Caco-2 (cell line): ENCODE results near the gene ZMAT3. TPM values are rescaled to one million over a fixed set of nuclear protein-coding genes. Genes with fewer than 3 reads are reported as not detected.

Source experiments
- BruUV-seq: library from RNA; stranded (reverse); fragments of 400-500 nt; replicated peaks from 2 replicates; lab custom pipeline; 2021; lab: Mats Ljungman, UMichigan
- CTCF ChIA-PET: fragments of 300-600 bp; sonication (Branson Sonifier 250); formaldehyde crosslinking; loops from one replicate; lab custom pipeline; 2022; ENCODE audit warnings: antibody characterized with exemption; lab: Charles Lee
- POLR2A ChIA-PET: fragments of 300-600 bp; sonication (Branson Sonifier 250); formaldehyde crosslinking; loops from one replicate; lab custom pipeline; 2022; ENCODE audit warnings: antibody characterized with exemption; lab: Charles Lee
- DNase-seq, 2 experiments: peaks; one replicate each; pipeline versions ENCODE4 v3.0.0 to v3.0.0-alpha.2; 2020 to 2022
- H3K27me3 ChIP-seq: replicated peaks from 2 replicates; pipeline ENCODE4 v1.6.0; 2011; ENCODE audit warnings: low read length; ENCODE audit not compliant: control insufficient read depth, insufficient read depth
- H3K36me3 ChIP-seq: 2 replicates; pipeline ENCODE4 v1.5.1; 2011; ENCODE audit warnings: low read length; ENCODE audit not compliant: control insufficient read depth, insufficient read depth
- H3K4me1 ChIP-seq: fragments of 250-450 bp; sonication (Bioruptor Pico); 2 replicates; pipeline ENCODE4 v1.5.1; 2020; ENCODE audit warnings: mild to moderate bottlenecking
- H3K4me3 ChIP-seq: 2 replicates; pipeline ENCODE4 v1.5.1; 2011; ENCODE audit warnings: low read depth, mild to moderate bottlenecking, control low read depth, low read length
- H3K9me3 ChIP-seq: fragments of 250-450 bp; sonication (Bioruptor Pico); 2 replicates; pipeline ENCODE4 v1.5.1; 2020; ENCODE audit warnings: mild to moderate bottlenecking, moderate library complexity
- H3K27ac Mint-ChIP-seq: one replicate; pipeline ENCODE4 v1.8.0; 2022; ENCODE audit warnings: mixed read lengths; ENCODE audit not compliant: unreplicated experiment
- H3K27me3 Mint-ChIP-seq: one replicate; pipeline ENCODE4 v1.8.0; 2022; ENCODE audit warnings: mixed read lengths; ENCODE audit not compliant: insufficient read depth, unreplicated experiment
- H3K36me3 Mint-ChIP-seq: one replicate; pipeline ENCODE4 v1.8.0; 2022; ENCODE audit warnings: mild to moderate bottlenecking, mixed read lengths; ENCODE audit not compliant: insufficient read depth, unreplicated experiment
- H3K4me1 Mint-ChIP-seq: one replicate; pipeline ENCODE4 v1.8.0; 2022; ENCODE audit warnings: low read depth, mixed read lengths; ENCODE audit not compliant: unreplicated experiment
- H3K4me3 Mint-ChIP-seq: one replicate; pipeline ENCODE4 v1.8.0; 2022; ENCODE audit warnings: mild to moderate bottlenecking, moderate library complexity, mixed read lengths; ENCODE audit not compliant: unreplicated experiment
- H3K9me3 Mint-ChIP-seq: one replicate; pipeline ENCODE4 v1.8.0; 2022; ENCODE audit warnings: mixed read lengths; ENCODE audit not compliant: unreplicated experiment
- intact Hi-C: fragments of 100-400 bp; cut with micrococcal nuclease; formaldehyde crosslinking; loops from one replicate; pipeline ENCODE4 v1.10.0; 2022; ENCODE audit not compliant: unreplicated experiment
- total RNA-seq: library from RNA; stranded (reverse); gene quantifications from 2 replicates; pipeline ENCODE4 v1.2.3, GENCODE V29; 2022
- TF ChIP-seq, protein P1 (sequence below), 2 experiments: fragments of 200-600 bp in 1 of 2; IDR thresholded peaks; 1 replicate in 1 of 2; 2 replicates in 1 of 2; pipeline versions ENCODE4 v1.5.1 to v1.8.0; 2011 to 2022; ENCODE audit warnings: antibody characterized with exemption in 1 of 2, control low read depth in 1 of 2, inconsistent platforms in 1 of 2, low read depth in 1 of 2, low read length in 1 of 2, mild to moderate bottlenecking in 1 of 2, moderate library complexity in 1 of 2; ENCODE audit not compliant: insufficient read depth in 1 of 2, severe bottlenecking in 1 of 2, unreplicated experiment in 1 of 2

Gene ZMAT3
- total RNA-seq, 1 experiment from 2014 or later = 7.6 TPM

DNA sequence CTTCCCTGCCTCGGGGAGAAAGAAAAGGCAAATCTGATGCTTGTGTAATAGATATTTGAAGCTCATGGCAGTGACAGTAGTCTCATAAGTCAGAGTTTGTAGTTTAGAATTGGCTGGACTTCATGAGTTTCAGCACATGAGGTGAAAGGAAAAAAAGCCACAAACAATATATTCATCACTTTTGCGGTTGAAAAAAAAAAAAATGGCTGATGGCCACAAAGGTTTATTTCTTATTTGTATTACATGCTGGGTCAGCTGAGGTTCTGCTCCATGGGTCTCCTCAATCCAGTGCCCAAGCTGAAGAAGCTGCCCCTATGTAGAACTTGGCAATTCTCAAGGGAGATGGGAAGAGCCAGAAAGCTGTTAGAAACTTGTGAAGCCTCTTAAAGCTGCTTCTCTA is 2.2 kb upstream of the ZMAT3 start:
- no peaks in the 10 kb centered on the region for H3K27me3 ChIP-seq
- H3K36me3 ChIP-seq = no peaks in the 10 kb centered on the region
- Mint-ChIP-seq H3K9me3 (no peaks in the 10 kb centered on the region), H3K36me3 (no peaks in the 10 kb centered on the region), H3K27me3 (no peaks in the 10 kb centered on the region), H3K4me1 (no peaks in the 10 kb centered on the region), H3K4me3 (no peak overlapping the region), H3K27ac (no peak overlapping the region)
- TF ChIP-seq, protein P1, sequence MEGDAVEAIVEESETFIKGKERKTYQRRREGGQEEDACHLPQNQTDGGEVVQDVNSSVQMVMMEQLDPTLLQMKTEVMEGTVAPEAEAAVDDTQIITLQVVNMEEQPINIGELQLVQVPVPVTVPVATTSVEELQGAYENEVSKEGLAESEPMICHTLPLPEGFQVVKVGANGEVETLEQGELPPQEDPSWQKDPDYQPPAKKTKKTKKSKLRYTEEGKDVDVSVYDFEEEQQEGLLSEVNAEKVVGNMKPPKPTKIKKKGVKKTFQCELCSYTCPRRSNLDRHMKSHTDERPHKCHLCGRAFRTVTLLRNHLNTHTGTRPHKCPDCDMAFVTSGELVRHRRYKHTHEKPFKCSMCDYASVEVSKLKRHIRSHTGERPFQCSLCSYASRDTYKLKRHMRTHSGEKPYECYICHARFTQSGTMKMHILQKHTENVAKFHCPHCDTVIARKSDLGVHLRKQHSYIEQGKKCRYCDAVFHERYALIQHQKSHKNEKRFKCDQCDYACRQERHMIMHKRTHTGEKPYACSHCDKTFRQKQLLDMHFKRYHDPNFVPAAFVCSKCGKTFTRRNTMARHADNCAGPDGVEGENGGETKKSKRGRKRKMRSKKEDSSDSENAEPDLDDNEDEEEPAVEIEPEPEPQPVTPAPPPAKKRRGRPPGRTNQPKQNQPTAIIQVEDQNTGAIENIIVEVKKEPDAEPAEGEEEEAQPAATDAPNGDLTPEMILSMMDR (IDR thresholded peaks at IDR 0.05; ENCODE audit: insufficient read depth in 1 of 2, low read depth in 1 of 2, low read length in 1 of 2, severe bottlenecking in 1 of 2, unreplicated experiment in 1 of 2) = no peak
- H3K4me3 ChIP-seq = no peak overlapping the region
- ChIA-PET POLR2A (no interaction called here), CTCF (no interaction called here)
- DNase-seq = no peak
- intact Hi-C loops = no loop called here
- no TSS peak for BruUV-seq
- 0 out of 2 replicates have a peak, but pooled peaks cover 3% of the 10 kb centered on the region for H3K4me1 ChIP-seq
- no peaks in the 10 kb centered on the region for H3K9me3 ChIP-seq

DNA sequence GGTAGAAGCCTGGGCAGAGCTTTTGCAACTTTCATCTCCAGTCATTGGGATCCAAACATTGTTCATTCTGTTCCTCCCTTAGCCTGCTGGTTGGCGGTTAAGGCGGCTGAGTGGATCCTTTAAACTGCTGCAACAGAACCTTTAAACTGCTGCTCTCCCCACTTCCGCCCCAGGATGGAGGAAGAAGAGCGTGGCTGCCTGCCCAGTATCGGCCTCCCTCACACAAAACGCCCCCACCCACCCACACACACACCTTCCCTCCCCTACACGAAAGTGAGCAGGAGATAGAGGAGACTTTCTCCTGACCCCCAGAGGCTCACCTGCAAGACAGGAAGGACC is 460 bp upstream of the ZMAT3 start:
- no peaks in the 10 kb centered on the region for H3K9me3 Mint-ChIP-seq
- no peak for DNase-seq
- H3K9me3 ChIP-seq = no peaks in the 10 kb centered on the region
- no TSS peak for BruUV-seq
- H3K27me3 ChIP-seq = no peaks in the 10 kb centered on the region
- no peak overlapping the region for H3K27ac Mint-ChIP-seq
- 0 out of 2 replicates have a peak, but pooled peaks cover 3% of the 10 kb centered on the region for H3K4me1 ChIP-seq
- H3K4me1 Mint-ChIP-seq = no peaks in the 10 kb centered on the region
- ChIA-PET CTCF (no interaction called here), POLR2A (no interaction called here)
- H3K36me3 Mint-ChIP-seq = no peaks in the 10 kb centered on the region
- H3K36me3 ChIP-seq = no peaks in the 10 kb centered on the region
- peak overlapping the region; percentile 95 for H3K4me3 Mint-ChIP-seq
- no peaks in the 10 kb centered on the region for H3K27me3 Mint-ChIP-seq
- TF ChIP-seq, protein P1 (IDR thresholded peaks at IDR 0.05; ENCODE audit: insufficient read depth in 1 of 2, low read depth in 1 of 2, low read length in 1 of 2, severe bottlenecking in 1 of 2, unreplicated experiment in 1 of 2) = no peak
- intact Hi-C loops = no loop called here
- H3K4me3 ChIP-seq = peak overlapping the region; percentile 65

DNA sequence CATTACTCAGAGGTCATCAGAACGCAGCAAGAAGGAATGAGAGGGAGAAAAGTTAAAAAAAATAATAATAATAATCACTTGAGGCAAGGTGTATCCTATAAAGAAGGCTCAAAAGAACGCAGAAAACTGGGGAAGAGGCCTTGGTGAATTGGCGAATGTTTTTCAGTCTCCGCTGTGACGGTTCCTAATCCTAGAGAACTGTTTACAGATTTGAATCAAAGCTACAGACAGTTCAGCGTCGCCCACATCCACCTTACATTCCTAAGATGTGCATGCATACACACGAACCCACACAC is 634 bp downstream of the ZMAT3 start:
- TF ChIP-seq, protein P1 (IDR thresholded peaks at IDR 0.05; ENCODE audit: insufficient read depth in 1 of 2, low read depth in 1 of 2, low read length in 1 of 2, severe bottlenecking in 1 of 2, unreplicated experiment in 1 of 2) = no peak
- ChIA-PET POLR2A (no interaction called here), CTCF (interaction anchor here (1.4 kb wide), 1 partner anchor 245 kb away, joined by 3 read pairs; no protein-coding TSS in a partner anchor)

More for the DNA sequence above, 634 bp downstream of the ZMAT3 start:
- Mint-ChIP-seq H3K4me1 (no peaks in the 10 kb centered on the region), H3K9me3 (no peaks in the 10 kb centered on the region), H3K36me3 (no peaks in the 10 kb centered on the region), H3K27me3 (no peaks in the 10 kb centered on the region), H3K4me3 (peak overlapping the region; percentile 95), H3K27ac (no peak overlapping the region)
- no peaks in the 10 kb centered on the region for H3K9me3 ChIP-seq
- intact Hi-C loops = loop anchor here (1.0 kb wide), 1 partner anchor 56 kb away; no protein-coding TSS in a partner anchor
- H3K27me3 ChIP-seq = no peaks in the 10 kb centered on the region
- no peaks in the 10 kb centered on the region for H3K36me3 ChIP-seq
- DNase-seq = no peak
- BruUV-seq = no TSS peak
- H3K4me3 ChIP-seq = peak overlapping the region; percentile 65
- peaks cover 3% of the 10 kb centered on the region; the same call in 1 of the 2 replicates for H3K4me1 ChIP-seq
